ENCODE measurements around the gene SPEN.
"Not testable (repeated sequence)": the region's sequence is repeated elsewhere in the genome, so short reads cannot be mapped to it uniquely, and the experiment has no call there.

Gene SPEN

GRCh38 chr1:15847100-15847892 is at the start of gene SPEN:
SPEN (plus strand) TSS chr1:15847707; CDS start chr1:15848068, 361 bp downstream.
- peak; percentile 97 for DNase-seq

DNA sequence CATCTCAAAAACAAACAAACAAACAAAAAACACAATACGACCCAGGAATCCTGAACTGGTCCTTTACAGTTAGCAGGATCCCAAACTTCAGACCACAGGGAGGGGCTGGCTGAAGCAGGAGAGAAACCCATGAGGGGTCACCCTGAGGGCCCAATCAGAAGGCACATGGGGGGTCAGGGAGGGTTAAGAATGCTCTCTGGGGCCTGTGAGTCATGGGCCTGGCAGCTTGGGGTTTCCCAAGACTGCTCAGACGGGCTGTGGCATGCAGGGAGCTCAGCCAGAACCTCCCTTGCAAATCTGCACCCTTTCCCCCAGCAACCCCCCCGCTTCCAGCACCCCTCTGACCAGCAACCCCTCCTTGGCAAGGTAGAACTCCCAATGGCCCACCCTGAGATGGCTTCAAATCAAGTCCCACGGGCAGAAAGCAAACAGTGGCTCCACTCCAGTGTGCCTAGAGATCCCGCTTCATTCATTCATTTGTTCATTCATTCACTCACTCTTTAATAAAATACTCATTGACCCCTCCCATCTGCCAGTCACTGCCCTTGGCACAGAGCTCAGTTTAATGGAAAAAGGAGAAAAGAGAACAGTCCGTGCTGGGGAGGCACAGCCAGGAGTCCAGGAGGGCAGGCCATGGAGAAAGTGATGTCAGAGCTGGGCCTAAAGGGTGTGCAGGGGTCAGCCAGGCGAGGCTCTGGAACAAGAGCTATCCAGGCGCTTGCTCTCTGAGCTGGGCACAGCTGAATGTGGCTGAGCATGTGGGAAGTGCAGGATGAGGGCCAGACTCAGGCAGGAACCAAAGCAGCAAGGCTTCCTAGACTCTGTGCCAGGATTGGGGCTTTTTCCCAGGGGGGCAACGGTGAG is 48.3 kb upstream of the SPEN start:
- DNase-seq = no peak

DNA sequence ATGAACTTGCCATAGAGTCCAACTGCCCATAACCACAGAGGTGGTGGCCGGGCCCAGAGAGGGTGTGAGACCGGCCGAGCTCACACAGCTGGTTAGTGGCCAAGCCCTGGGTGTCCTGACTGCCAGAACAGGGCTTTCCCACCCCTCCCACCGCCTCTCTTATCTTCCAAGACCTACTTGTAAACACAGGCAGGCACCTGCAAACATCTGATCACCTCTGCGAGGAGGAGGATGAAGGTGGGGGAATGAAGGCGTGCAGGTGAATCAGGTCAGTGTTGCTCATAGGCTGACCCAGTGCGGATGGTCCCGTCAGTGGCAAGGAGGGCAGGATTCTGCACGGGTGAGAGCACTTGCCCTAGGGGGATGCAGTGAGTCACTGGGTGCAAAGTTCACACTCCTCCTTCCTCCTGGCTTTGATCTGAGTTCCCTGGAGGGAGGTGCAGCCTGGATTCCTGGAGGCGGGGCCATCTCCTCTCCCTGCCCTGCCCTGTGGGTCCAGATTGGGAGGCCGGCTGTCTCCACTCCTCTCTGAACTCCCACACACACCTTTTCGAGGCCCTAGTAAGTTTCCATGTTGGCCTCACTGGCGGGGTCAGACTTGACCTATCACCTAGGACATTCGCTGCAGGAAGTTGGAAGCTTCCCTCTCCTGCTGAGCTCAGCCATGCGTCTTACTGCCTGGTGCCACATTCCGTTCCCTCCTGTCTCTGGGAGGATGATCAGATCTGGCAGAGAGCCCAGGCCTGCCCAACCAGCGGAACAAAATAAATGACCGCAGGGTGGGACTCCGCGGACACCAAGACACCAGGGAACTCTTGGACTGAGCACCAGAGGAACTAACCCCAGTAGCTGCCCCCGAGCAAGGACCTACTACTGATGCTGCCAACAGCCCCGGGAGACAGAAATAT is 47.3 kb upstream of the SPEN start:
- peak; percentile 77 for DNase-seq

DNA sequence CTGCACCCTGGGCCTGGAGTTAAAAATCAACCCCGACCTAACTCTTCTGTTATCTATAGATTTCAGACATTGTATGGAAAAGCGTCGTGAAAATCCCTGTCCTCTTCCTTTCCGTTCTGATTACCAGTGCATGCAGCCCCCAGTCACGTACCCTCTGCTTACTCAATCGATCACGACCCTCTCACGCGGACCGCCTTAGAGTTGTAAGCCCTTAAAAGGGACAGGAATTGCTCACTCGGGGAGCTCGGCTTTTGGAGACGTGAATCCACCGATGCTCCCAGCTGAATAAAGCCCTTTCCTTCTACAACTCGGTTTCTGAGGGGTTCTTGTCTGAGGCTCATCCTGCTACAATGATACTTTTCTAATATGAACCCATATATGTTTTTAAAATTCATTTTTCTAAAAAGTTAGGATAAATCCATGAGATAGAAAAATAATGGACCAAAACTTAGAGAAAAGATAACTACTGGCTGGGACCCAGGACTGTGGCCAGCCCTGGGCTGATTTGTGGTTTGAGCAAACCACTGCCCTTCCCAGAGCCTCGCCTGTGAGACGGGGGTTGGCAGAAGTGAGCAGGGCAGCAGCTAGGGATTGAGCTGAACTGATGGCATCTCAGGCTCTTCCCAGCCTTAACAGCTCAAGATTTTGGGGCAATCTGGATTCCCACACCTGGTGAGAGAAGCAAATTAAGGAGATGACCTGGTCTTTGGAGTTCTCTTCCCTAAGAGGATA is 45.1 kb upstream of the SPEN start:
- peak; percentile 71 for DNase-seq

- DNase-seq = peak; percentile 62
Observed at GRCh38 chr1:15803380-15803779, 44.1 kb upstream of the SPEN start.

DNA sequence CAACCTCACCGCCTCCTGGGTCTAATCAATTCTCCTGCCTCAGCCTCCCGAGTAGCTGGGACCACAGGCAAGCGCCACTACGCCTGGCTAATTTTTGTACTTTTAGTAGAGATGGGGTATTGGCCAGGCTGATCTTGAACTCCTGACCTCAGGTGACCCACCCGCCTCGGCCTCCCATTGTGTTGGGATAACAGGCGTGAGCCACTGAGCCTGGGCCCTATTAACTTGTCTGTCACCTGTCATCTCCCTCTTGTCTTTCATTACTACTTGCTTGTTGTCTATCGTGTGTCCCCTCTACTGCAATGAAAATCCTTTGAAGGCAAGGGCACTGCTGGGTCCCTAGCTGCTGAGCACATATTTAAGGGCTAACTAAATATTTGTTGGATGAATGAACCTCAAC is 43.4 kb upstream of the SPEN start:
- DNase-seq = no peak

- DNase-seq = no peak
Observed at GRCh38 chr1:15807121-15807520, 40.4 kb upstream of the SPEN start.

GRCh38 chr1:15807549-15807948 is 40.0 kb upstream of the SPEN start, which contains the start of gene UQCRHL:
UQCRHL (minus strand) TSS chr1:15807649; CDS start chr1:15807649, 0 bp downstream.
- DNase-seq = not testable (repeated sequence)

DNA sequence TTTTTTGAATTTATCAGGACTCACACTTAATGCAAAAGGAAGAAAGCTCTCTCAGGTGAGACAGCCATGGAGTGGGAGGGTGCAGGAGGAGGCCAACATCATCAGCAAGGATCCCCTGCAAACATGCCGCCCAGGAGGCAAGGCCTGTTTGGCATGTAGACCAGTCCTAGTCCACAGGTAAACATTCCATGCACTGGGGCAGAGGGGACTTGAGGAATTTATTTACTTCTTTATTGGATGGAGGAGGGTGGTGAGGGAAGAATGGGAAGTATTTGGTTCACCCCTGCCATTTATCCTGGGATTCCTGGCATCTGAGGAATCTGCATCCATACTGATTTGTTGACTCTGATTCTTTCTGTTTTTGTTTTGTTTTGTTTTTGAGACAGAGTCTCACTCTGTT is 38.6 kb upstream of the SPEN start:
- no peak for DNase-seq

DNA sequence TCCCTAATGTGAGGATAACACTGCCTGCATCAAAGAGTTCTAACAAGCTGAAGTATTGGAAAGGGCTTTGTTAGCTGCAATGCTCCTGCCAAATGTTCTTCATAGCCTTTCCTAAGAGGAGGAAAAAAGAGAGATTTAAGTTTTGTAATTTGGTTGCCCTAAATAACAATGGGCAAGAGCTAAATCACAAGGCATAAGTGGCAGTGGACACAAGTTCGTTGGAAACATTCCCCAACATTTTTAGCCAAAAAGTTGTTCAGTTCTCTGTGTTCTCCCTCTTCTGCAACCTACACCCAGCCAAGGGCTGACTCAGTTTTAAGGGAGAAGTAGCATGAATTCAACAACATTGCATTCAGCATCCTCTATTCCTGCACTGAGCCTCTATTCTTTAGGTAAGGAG is 37.4 kb upstream of the SPEN start:
- DNase-seq = no peak

- DNase-seq = peak; percentile 23
Observed at GRCh38 chr1:15816674-15817073, 30.8 kb upstream of the SPEN start.

DNA sequence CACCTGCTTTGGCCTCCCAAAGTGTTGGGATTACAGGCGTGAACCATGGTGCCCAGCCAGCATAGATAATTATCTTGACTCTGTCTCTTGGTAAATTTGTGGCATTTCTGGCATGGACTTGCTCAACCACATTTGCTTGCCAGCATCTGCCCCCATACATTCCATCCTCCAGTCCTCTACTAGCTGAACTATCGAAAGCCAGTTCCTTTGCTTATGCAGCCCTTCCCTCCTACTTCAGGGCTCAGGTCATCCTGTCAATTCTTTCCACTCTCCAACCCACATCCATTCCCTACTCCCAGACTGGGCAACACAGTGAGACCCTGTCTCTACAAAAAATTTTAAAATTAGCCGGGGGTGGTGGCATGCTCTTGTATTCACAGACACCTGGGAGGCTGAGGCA is 27.0 kb upstream of the SPEN start:
- DNase-seq = no peak

- DNase-seq = no peak
Observed at GRCh38 chr1:15825800-15826199, 21.7 kb upstream of the SPEN start.

GRCh38 chr1:15826810-15827507 is 20.5 kb upstream of the SPEN start:
- DNase-seq = no peak

GRCh38 chr1:15827567-15827966 is 19.9 kb upstream of the SPEN start:
- DNase-seq = not testable (repeated sequence)

GRCh38 chr1:15828931-15829330 is 18.6 kb upstream of the SPEN start:
- DNase-seq = not testable (repeated sequence)

DNA sequence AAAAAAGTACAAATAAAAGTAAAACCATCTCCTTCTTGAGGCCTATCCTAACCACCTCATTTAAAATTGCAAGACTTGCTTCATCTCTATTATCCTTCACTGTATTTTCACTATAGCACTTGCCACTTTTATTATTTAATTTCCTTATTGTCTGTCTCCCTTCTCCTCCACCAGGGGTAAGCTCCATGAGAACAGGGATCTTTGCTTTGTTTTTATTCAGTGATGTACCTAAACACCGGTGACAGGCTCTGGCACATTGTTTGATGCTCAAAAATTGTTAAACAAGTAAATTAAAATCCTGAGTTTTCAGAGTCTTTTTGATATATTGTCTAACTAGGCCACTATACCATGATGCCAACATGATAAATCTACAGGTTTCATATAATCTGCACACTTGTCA is 17.2 kb upstream of the SPEN start:
- peak; percentile 34 for DNase-seq

DNA sequence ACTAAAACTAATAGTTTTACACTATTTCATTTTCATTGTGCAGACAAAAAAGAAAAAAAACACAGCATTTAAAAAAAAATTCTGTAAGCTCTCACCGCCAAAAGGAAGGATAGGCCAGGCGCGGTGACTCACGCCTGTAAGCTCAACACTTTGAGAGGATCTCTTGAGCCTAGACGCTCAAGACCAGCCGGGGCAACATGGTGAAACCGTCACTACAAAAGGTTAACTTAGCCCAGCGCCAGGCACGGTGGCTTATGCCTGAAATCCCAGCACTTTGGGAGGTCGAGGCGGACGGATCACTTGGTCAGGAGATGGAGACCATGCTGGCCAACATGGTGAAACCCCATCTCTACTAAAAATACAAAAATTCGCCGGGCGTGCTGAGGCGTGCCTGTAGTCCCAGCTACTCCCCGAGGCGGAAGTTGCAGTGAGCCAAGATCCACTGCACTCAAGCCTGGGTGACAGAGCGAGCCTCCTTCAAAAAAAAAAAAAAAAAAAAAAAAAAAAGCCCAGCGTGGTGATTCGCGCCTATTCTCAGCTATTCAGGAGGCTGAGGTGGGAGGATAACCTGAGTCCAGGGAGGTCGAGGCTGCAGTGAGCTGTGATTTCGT is 14.3 kb upstream of the SPEN start:
- DNase-seq = peak; percentile 68

DNA sequence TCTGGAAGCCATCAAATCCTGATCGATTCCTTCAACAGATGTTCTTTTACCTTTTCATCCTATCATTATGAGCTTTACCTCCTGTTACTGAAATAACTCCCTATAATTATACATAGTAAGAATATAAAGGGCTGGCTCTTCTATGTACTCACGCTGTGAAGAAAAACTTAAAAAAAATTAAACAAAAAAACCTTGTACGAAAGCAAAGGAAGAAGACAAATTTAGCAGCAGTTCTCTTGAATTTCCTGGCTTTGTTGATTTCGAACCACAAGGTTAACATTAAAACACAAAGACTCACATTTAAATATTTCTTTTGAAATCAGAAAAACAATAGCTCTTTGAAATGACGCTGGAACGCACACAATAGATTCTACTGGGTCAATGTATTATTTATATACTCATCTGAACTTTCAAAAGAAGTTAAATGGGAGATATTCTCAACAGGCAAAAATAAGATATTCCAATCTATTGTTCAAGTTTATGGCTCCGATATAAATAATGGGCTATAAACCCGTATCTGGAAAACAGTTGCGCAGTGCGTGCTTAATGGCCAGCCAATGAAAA is 13.6 kb upstream of the SPEN start:
- peak; percentile 62 for DNase-seq

DNA sequence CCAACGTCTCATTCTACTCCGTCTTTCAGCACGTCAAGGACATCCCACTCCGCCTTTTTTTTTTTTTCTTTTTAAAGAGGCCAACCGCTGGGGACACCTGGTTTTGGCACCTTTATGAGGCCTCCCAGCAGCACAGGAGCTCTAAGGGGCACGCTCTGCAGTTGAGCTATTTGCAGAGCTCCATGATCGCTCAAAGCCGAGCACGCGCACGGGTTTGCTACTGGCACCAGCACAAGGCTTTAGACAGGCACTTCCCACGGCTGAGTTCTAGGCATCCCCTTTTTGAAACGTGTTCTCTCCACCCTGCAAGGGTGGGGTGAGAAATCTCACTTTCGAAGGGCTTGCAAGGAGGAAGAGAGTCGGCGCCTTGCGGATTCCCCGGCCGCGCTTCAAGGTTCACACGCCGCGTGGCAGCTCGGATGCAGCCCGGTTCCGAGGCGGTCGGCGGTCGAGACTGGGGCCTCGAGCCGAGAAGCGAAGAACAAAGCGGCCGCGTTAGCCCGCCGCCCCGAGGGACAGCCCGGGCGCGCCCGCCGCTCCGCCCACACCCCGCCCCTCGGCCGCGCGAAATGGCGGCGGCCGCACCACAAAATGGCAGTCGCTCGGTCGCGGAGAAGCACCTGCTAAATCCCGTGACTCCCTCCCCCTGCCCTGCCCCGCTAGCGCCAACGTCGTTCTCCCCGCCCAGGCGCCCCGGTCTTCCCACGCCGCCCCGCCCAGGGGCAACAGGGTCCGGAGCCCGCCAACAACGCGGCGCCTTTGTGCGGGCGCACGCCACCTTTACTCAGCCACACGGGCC is 12.9 kb upstream of the SPEN start:
- DNase-seq = peak; percentile 94
